GM19463 (cell line): ENCODE data around the gene PEAK1.
"Not testable (repeated sequence)": the region's sequence is repeated elsewhere in the genome, so short reads cannot be mapped to it uniquely, and the experiment has no call there.

Experiments
- ATAC-seq: cut with Tn5 transposase; IDR thresholded peaks from one replicate; pipeline ENCODE4 v1.9.1; 2021; ENCODE audit warnings: mild to moderate bottlenecking, moderate library complexity; ENCODE audit not compliant: unreplicated experiment

Gene PEAK1

GRCh38 chr15:77311618-77312398, 108.1 kb downstream of the PEAK1 start:
- no peak for ATAC-seq

DNA sequence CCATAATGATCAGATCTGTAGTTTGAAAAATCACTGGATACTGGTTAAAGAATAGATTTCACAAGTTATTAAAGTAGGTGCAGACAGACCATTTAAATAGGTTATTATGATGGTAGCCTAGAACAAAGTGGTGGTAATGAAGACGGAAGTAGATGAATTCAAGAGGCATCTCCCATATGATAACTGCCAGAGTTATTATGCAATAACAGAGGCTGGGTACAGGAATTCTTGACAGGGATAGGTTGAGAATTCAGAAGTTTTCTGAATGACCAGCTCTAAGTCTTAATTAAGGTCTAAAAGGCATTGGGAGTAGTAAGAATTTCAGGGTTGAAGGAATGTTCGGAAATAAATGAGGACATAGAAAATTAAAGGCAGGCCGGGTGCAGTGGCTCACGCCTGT, 108.9 kb downstream of the PEAK1 start:
- ATAC-seq, result no peak

- no peak for ATAC-seq
These were observed 110.5 kb downstream of the PEAK1 start for GRCh38 chr15:77309392-77309791.

DNA sequence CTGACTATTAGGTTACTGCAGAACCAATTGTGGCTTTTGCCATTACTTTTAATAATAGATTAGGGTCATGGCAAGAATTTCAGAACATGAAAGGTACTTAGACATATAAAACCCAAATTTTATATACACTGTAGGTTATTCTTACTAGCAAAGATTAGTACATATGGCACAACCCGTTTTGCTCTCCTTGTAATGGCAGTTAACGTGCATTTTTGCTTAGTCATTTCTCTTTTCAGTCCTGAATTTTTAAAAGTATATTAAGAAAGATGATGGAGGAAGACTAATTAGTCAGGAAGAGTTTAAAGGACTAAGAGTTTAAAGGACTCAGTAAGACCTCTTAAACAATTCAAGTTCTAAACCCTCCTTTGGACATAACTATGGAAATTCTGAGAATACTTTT, 114.0 kb downstream of the PEAK1 start:
- no peak for ATAC-seq

DNA sequence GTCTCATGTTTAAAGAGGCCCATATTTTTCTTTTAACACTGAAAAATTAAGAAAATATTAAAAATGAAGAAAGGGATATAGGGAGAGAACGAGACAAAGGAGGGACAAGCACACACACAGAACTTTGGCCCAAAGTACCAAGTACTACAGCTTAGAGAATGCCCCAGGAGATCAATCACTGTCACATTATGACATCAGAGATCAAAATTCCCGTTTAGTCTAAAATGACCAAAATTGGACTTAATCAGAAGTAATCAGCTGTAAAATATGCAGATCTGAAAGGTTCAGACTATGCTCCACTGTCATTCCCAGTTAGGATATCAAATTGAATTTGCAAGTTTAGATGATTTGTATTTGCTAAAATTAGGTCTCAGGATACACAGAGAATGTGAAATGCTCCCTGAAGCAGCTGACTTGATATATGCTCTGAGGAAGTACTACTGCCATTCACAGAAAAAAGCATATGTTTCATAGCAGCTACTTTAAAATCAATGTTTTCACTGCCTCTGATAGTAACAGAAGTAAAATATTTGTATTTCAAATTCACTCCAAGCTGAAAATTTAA, 123.0 kb downstream of the PEAK1 start:
- no peak for ATAC-seq

DNA sequence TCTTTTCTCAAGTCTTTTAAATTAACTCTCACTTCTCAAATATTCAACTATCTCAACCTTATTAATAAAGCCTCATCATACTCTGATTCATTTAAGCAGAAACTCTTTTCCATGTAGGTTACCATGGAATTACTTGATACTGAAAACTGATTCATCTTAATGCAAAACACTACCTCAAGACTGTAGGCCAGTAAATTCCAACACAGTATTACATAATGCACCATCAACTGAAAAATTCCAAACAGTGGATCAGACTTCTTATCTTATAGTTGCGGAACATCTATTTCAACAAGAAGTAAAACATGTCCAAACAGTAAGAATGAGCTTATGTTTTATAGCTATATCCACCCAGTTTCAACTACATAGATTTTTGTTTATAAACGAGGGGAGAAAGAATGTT, 124.5 kb downstream of the PEAK1 start:
- no peak for ATAC-seq

DNA sequence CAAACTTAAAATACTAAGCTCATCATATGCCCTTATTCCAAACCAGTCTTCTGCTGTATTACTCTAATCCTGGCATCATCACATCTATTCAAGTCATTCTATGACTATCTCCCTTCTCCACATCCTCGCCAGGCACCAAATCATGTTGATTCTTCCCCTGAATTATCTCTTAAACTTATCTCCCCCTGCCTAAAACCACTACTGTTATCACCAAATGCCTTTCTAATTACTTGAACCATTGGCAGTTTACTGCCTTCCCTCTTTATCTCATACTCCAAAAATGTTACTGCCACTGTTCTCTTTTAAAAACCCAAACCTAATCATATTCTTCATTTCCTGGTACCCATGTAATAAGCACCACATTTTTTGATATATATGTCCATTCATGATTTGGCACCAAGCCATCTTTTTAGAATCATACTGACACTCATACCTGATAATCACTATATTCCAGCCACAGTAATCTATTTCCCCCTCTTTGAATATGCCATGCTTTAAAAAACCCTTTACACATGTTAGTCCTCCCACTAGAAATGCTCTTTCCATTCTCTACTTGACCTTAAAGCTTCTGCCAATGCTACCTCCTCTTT, 126.8 kb downstream of the PEAK1 start:
- ATAC-seq, result no peak

- ATAC-seq, result no peak
These were observed 128.8 kb downstream of the PEAK1 start for GRCh38 chr15:77291107-77291506.

GRCh38 chr15:77287385-77287784, 132.5 kb downstream of the PEAK1 start:
- ATAC-seq, result no peak

DNA sequence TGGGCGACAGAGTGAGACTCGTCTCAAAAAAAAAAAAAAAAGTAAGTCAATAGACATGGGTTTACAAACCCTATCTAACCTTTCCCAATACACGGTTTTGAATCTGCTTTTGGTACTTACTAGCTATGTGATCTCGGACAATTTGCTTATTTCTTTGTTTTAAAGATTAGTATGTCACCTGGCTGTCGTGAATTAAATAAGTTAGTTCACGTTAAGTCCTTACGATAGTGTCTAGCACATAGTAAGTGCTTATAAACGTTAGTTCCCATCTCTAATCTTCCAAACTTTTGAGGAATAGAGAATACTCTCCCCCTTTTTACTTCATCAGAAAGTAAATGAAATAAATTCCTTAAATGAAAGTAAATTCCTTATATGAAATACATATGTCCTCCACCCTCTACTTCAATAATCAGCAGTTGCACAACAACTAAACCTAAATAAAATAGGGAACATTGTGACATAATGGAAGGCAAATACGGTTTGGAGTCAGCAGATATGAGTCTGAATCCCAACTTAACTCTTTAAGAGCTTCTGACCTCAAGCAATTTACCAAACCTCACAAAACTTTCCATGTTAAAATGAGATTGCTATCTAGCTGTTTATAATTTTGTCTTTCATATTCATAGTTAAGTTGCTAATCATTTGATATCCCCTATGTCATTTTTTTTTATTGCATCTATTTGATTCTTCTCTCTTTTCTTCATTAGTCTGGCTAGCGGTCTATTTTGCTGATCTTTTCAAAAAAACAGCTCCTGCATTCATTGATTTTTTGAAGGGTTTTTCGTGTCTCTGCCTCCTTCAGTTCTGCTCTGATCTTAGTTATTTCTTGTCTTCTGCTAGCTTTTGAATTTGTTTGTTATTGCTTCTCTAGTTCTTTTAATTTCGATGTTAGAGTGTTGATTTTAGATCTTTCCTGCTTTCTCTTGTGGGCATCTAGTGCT, 134.6 kb downstream of the PEAK1 start:
- ATAC-seq, result no peak

DNA sequence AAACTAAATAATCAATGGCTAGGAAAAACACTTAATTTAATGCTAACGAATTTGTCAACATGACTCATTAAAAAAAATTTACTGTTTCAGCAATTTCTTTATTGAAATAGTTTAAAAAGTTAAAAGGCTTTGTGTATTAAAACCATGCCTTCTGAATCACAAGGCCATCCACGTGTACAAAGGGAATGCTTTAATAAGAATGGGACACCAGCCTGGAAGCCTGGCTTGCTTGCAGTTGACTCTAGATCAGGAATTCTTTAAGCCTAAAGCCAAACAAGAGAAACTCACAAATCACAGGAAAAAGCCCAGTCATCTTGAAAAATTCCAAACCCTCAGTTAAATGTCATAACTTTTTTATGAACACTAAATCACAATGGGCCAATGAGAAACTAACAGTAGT, 137.6 kb downstream of the PEAK1 start:
- ATAC-seq, result no peak

GRCh38 chr15:77276943-77277342, 143.0 kb downstream of the PEAK1 start:
- no peak for ATAC-seq

GRCh38 chr15:77276096-77276495, 143.8 kb downstream of the PEAK1 start:
- no peak for ATAC-seq

GRCh38 chr15:77273136-77273535, 146.8 kb downstream of the PEAK1 start:
- ATAC-seq, result not testable (repeated sequence)

GRCh38 chr15:77266708-77267386, 153.1 kb downstream of the PEAK1 start:
- no peak for ATAC-seq

GRCh38 chr15:77255385-77255784, 164.5 kb downstream of the PEAK1 start:
- ATAC-seq, result no peak

- ATAC-seq, result no peak
These were observed 168.2 kb downstream of the PEAK1 start for GRCh38 chr15:77251662-77252061.

DNA sequence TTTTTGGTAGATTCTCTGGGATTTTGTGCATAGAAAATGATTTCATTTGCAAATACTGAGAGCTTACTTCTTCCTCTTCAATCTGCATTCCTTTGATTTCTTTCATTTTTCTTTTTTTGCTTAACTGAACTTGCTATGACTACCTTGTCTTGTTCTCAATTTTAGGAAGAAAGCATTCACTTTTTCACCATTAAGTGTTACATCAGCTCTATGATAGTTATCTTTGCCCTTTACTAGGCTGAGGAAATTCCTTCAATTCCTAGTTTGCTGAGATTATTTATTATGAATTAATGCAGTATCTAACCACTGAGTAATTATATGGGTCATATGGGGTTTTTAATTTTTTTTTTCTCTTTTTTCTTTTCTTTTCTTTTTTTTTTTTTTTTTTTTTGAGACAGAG, 172.8 kb downstream of the PEAK1 start:
- ATAC-seq, result no peak

DNA sequence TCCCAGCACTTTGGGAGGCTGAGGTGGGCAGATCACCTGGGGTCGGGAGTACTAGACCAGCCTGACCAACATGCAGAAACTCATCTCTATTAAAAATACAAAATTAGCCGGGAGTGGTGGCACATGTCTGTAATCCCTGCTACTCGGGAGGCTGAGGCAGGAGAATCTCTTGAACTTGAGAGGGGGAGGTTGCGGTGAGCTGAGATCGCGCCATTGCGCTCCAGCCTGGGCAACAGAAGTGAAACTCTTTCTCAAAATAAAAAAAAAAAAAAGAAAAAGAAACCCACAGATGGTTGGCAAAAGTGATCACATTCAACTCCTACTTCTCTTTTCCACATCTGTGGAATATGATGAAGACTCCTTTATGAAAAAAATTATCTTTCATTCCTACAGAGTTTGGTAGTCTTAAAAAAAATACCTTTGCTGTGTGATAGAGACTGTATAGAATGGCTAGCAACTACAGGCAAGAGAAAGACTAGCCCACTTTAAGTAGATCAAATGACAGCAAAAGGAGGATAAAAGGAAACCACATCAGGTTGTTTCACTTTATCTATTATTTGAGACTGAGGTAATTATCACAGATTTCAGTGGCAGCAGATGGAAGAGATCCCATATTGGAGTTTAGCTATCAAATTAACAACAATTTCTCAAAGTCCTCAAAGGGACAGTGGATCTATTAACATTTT, 176.0 kb downstream of the PEAK1 start:
- no peak for ATAC-seq

DNA sequence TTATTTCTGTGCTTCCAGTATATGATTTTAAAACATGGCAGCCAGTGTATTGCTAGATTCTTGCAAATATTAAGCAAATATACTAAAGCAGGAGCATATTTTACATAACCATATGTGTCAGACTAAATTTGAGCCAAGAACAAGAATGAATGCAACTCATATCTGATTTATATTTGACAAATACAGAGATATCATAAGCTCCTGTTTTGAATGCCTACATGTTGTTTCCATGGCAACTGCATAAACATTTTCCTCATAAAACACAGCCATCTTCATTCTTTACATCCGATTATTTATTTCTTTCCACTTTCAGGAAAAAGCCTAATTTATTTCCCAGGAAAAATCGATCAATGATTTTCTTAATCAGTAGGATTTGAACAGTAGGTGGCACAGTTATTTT, 176.8 kb downstream of the PEAK1 start:
- ATAC-seq, result no peak
